GM20431 (cell line): ENCODE data around the gene ESPN.
"Not testable (repeated sequence)": the region's sequence is repeated elsewhere in the genome, so short reads cannot be mapped to it uniquely, and the experiment has no call there.

Experiments used
- in situ Hi-C: fragments of 300-500 bp; cut with MseI, MboI; formaldehyde crosslinking; loops from one replicate; pipeline ENCODE4 v1.15.0; 2020; ENCODE audit warnings: low sequenced_read_pairs; ENCODE audit not compliant: unreplicated experiment

The ESPN gene, protein sequence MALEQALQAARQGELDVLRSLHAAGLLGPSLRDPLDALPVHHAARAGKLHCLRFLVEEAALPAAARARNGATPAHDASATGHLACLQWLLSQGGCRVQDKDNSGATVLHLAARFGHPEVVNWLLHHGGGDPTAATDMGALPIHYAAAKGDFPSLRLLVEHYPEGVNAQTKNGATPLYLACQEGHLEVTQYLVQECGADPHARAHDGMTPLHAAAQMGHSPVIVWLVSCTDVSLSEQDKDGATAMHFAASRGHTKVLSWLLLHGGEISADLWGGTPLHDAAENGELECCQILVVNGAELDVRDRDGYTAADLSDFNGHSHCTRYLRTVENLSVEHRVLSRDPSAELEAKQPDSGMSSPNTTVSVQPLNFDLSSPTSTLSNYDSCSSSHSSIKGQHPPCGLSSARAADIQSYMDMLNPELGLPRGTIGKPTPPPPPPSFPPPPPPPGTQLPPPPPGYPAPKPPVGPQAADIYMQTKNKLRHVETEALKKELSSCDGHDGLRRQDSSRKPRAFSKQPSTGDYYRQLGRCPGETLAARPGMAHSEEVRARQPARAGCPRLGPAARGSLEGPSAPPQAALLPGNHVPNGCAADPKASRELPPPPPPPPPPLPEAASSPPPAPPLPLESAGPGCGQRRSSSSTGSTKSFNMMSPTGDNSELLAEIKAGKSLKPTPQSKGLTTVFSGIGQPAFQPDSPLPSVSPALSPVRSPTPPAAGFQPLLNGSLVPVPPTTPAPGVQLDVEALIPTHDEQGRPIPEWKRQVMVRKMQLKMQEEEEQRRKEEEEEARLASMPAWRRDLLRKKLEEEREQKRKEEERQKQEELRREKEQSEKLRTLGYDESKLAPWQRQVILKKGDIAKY

DNA sequence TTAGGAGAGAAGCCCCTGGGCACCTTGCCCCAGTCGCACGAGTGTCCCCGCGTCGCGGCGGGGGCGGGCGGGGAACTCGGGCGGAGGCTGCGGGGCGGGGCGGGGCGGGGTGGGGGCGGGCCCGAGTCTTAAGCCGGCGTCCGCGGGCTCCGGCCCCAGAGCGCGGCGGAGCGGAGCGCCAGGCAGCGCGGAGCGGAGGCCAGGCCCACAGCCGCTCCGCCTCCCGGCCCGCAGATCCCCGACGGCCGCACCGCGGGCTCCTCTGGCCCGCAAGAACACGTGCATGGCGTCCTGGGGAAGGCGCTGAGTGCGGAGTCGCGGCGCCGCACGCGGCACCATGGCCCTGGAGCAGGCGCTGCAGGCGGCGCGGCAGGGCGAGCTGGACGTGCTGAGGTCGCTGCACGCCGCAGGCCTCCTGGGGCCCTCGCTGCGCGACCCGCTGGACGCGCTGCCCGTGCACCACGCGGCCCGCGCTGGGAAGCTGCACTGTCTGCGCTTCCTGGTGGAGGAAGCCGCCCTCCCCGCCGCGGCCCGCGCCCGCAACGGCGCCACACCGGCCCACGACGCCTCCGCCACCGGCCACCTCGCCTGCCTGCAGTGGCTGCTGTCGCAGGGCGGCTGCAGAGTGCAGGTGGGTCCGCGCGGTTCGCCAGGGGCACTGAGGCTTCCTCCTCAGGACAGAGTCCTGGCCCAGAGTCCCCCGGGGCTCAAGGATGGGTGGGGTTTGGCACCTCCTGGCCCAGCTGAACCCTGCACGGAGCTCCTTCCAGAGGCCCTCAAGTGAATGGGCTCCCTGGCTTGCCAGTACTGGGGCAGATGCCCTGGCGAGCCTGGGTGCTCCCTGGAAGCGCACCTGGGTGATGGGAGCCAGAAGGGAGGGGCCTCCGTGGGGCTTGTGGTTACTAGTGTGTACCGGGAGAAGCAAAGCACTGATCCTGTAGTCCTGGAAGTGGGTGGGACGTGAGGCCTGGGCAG, at the start of gene ESPN:
Gene ESPN (plus strand): TSS at position 158 of the 975 bp plus-strand sequence. CDS start 180 bp downstream, at position 338.
- in situ Hi-C loops: loop anchor here (25.0 kb wide), 1 partner anchor 163 kb away; the partner anchor contains the start of gene GPR153

DNA sequence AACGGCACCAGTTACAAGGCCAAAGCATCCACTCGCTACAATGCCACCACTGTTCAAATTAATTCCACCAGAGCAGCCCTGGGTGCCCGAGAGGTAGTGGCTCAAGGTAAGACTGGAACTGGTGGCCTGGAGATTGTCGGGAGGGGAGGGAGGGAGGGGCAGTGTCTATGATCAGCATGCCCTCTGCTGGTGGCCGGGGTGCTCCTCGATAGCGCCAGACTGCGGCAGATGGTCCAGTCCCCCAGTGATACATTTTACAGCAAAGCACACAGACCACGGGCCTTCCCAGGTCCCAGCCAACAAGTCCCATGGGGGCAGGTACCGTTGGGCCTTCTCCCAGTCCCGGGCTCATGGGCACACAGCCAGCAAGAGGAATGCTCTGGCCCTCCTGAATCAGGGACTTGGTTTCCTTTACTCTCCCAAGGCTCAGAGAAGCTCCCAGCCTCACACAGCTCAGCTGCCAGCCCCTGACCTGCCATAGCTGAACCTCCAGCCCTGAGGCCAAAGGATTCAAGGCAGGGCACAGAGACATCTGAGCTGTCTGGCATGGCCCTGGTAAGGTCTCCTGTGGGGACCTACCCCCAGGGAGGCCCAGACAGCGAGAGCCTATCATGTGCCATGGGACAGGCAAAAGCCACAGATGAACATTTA, 46.4 kb upstream of the ESPN start:
- in situ Hi-C loops: no loop called here

DNA sequence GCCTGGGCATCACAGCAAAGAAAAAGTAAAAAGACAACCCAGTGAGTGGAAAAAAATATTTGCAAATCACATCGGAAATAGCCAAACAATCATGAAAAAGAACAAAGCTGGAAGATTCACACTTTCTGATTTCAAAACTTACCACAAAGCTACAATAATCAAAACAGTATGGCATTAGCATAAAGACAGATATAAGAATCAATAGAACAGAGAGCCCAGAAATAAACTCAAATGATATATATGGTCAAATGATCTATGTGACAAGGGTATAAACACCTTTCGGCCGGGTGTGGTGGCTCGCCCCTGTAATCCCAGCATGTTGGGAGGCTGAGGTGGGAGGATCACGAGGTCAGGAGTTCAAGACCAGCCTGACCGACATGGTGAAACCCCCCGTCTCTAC, 44.5 kb upstream of the ESPN start:
- in situ Hi-C loops: no loop called here

DNA sequence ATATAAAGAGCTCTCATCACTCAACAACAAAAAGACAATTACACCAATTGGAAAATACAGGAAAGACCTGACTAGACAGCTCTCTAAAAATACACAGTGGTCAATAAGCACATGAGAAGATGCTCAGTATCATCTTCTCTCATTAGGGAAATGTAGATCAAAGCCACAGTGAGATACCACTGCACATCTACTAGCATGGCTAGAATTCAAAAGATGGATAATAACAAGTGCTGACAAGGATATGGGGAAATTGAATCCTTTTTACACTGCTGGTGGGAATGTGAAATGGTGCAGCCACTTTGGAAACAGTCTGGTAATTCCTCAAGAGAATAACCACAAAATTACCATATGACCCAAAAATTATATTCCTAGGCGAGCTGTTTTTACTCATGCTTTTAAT, 40.4 kb upstream of the ESPN start:
- in situ Hi-C loops: no loop called here

DNA sequence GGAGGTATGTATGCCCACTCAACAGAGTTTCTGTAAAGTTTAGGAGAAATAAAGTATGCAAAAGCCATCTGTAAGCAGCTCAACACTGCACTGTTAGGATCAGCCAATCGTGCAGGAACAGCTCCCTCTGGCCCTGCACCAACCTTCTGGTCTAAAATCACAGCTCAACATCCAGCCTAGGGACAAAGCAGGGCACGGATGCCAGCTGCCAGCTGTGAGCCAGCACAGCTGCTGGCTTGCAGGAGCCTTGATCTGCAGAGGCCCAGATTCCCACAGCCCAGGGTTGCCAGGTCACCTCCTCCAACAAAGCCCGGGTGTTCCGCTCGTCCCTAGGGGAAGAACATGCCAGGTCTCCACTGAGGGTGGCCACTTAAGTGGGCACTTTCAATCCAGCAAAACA, 39.6 kb upstream of the ESPN start:
- in situ Hi-C loops: no loop called here

DNA sequence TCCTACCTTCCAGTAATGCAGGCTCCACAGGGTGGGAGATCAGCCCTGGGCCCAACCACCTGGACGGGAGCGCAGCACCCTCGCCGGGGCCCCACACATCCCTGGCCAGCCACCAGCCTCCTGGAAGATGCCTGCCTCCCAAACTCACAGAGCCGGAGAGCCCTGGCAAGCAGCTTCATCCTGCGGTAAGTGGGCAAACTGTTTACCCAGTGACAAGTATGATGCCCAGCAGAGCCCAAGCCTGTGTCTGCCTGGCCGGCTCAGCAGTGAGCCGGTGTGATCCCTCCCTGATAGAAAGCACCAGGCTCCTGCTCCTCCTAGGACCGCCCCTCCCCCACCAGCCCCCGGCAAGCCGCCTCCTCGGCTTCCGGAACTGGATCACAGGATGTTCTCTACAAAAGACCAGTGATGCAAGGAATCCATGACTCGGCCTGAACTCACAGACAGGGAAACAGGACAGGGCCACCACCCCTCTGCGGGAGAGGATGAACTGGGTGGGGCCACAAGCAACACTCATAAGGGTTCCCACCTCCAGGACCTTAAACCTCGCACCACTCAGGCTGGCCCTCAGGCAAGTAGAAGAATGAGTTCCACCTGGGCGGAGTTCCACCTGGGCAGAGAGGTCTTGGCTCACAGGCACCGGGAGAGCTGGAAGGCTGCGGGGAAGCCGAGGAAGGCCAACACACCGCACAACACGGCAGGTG, 38.9 kb upstream of the ESPN start:
- in situ Hi-C loops: no loop called here

DNA sequence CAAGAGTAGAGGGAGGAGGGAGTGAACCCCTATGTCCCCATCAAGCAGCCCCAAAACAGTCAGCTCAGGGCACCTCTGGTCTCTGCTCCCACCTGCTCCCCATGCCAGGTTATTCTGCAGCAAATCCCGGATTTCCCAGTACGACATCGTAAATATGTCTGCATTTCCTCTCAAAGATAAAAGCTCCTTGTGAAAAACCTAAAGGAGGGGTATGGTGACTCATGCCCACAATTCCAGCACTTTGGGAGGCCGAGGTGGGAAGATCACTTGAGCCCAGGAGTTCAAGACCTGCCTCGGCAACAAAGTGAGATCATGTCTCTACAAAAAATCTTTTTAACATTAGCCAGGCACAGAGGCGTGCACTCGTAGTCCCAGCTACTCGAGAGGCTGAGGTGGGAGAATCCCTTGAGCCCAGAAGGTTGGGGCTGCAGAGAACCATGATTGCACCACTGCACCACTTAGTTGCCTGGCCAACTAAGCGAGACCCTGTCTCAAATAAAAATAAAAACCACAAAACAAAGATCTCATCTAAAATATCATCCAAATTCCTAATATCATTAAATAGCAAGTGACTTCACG, 38.1 kb upstream of the ESPN start:
- in situ Hi-C loops: no loop called here

DNA sequence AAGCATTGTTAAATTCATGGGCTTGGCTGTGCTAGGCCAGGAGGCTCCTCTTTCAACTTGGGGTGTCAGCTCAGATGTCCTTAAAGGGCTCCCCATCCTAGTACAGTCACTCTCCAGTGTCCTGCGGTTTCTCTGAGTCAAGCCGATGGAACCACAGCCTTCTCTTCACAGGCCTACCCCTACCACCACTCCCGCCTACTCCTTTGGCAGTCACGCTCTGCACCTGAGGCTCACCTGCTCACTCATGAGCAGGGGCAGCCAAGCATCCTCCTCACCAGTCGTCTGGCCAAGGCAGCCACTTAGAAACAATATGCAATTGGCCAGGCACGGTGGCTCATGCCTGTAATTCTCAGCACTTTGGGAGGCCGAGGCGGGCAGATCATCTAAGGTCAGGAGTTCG, 34.6 kb upstream of the ESPN start:
- in situ Hi-C loops: no loop called here

DNA sequence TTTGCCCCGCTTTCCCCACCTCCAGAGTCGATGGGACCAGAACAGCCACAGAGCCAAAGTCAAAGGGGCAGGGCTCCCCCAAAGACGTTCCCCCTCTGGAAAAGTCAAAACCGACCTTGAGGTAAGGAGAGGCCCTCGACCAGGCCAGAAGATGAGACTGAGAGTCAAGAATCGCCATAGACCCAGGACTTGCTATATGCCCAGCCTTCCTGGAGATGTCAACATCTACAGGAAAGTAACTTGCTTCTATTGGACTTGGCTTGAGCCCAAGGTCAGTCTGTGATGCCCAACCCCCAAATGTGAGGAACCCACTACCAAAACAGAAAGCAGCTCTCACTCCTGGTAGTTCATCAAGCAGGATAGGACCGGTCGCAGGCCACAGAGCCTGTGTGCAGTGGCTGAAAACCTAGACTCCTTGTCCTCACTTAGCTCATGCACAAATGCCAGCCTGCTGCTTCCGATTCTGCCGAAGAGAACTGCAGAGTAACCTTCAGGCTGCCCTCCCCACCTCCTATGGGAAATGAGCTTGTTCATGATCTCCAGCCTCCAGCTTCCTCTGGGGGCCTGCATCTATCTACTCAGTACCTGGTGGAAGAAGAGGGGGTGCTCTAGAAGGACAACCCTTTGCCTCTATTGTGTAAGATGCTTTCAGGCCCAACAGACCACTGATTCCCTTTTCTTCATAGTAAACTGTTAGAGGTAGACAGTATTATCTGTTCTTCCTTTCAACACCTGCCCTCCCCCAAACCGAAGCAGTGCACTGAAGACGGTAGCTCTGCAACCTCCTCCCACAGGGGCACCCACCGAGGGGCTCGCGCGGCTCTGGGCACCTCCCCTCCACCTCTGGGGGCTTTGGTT, 32.4 kb upstream of the ESPN start:
- in situ Hi-C loops: no loop called here

DNA sequence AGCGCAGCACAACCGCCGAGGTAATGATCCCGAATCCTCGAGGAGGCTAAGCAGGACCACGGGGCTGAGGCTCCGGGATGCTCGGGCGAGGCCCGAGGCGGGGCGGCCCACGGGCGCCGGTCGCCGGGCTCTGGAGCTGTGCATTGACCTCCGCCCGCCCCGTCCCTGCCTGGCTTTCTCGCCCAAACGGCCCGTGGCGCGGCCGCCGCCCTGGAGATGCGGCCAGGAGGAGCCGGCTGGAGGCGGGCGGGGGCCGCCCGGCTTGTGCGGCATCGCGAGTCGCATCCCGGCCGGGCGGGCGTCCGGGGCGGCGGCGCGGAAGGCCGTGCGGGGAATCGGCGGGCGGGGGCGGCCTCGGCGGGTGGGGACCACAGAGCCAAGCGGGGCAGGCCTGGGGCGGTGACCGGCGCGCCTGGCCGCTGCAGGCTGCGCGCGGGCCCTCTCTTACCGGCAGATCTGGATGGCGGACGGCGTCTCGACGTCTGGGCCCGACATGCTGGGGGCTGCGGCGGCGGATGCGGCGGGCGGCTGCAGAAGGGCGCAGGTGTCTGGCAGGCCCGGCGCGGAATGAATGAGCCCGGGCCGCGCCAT, 31.7 kb upstream of the ESPN start:
- in situ Hi-C loops: no loop called here

DNA sequence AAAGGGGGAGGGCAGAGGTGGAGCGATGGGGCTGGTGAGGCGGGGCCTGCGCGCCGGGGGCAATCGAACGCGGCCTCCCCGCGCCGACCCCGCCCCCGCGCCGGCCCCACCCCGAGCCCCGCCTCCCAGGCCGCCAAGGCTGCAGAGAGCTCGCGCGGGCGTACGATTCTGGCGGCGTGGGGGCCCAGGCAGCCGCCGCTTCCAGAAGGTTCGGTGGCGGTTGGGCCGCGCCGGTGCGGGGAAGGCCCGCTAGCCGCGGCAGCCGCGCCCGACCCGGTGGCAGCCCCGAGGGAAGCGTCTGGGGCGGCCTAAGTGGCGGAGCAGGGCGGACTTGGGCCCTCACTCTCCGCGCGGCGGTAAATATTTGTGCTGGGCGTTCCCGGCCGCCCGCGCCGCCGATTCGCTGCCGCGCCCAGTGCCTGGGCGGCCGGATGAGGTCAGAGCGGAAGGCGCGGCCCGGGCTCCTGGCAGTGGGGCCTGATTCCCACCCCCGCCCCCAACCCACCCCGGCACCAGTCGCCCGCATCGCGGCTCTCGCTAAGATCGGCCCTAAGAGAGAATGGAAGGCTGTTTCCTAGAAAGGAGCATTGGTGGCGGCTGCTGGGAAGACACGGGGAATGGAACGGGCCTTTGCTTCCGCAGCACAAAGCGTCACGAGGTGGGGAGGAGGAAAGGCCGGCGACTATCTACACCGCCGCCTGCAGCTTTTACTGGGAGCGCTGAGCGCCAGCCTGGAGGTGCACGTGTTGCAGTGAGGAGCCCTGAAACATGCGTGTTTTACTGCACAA, 31.0 kb upstream of the ESPN start, which contains the start of gene ACOT7:
Gene ACOT7 (minus strand): TSS at position 368 of the 788 bp plus-strand sequence. CDS start 368 bp downstream, outside the sequence.
- in situ Hi-C loops: no loop called here

DNA sequence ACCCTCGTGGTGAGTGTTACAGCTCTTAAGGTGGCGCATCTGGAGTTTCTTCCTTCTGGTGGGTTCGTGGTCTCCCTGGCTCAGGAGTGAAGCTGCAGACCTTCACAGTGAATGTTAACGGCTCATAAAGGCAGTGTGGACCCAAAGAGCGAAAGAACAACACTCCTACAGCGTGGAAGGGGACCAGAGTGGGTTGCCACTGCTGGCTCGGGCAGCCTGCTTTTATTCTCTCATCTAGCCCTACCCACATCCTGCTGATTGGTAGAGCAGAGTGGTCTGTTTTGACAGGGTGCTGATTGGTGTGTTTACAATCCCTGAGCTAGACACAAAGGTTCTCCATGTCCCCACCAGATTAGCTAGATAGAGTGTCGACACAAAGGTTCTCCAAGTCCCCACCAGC, 29.4 kb upstream of the ESPN start:
- in situ Hi-C loops: not testable (repeated sequence)

DNA sequence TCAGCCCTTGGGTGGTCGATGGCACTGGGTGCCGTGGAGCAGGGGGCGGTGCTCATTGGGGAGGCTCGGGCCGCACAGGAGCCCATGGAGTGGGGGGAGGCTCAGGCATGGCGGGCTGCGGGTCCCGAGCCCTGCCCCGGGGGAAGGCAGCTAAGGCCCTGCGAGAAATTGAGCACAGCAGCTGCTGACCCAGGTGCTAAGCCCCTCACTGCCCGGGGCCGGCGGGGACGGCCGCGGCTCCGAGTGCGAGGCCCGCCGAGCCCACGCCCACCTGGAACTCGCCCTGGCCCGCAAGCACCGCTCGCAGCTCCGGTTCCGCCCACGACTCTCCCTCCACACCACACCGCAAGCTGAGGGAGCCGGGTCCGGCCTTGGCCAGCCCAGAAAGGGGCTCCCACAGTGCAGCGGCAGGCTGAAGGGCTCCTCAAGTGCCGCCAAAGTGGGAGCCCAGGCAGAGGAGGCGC, 28.8 kb upstream of the ESPN start:
- in situ Hi-C loops: not testable (repeated sequence)

DNA sequence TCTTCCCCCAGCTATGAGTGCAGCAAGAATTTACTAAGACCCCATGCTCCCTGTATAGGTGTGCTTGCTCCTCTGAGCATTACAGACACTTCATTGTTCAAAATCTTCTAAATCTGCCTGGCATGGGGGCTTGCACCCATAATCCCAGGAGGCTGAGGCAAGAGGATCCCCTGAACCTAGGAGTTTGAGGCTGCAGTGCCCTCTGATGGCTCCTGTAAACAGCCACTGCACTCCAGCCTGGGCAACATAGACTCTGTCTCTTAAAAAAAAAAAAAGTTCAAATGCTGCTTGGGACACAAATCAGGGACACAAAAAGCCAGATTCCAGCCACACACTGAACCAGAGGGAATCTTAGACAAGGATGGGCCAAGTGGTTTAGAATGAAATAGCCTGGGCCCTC, 27.6 kb upstream of the ESPN start:
- in situ Hi-C loops: no loop called here

DNA sequence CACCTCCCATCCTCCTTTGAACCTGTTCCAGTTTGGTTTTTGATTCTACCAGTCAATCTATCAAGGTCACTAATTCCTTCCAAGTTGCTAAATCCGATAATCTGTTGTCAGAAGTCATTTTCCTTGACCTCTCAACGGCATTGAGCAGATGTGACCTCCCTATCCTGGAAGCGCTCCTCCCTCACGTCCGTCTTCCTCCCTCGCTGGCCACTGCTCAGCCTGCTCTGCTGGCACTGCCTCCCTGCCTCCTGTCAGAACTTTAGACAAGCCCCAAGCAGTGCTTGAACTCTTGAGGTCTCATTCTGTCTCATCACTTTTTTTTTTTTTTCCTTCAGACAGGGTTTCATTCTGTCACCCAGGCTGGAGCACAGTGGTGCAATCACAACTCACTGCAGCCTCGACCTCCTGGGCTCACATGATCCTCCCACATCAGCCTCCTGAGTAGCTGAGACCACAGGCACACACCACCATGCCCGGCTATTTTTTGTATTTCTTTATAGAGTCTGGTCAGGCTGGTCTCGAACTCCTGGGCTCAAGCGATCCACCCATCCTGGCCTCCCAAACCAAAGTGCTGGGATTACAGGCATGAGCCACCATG, 26.6 kb upstream of the ESPN start:
- in situ Hi-C loops: no loop called here

DNA sequence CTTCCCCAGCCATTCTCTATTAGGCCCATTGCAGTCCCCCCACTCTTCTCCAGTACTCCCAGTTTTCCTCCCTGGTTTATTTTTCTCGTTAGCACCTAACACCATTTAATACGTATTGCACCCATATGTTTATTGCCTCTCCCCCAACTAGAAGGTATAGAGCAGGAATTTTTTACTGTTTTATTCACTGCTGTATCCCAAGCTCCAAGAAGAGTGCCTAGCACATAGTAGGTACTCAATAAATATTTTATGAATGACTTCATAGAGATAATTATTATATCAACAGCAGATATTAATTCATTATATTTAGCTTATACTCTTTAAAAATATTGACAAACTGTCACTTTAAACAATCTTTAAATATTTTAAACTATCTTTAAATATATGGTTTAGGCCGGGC, 25.3 kb upstream of the ESPN start:
- in situ Hi-C loops: no loop called here
